SKM-1 treated with dmso at 0.1 percent for 144 hours (cell line): Measurements from ENCODE around the gene BACH2.

Source experiments
- DNase-seq: peaks from one replicate; lab custom pipeline; 2025; ENCODE audit not compliant: unreplicated experiment; lab: John Stamatoyannopoulos, UW

Gene BACH2

DNA sequence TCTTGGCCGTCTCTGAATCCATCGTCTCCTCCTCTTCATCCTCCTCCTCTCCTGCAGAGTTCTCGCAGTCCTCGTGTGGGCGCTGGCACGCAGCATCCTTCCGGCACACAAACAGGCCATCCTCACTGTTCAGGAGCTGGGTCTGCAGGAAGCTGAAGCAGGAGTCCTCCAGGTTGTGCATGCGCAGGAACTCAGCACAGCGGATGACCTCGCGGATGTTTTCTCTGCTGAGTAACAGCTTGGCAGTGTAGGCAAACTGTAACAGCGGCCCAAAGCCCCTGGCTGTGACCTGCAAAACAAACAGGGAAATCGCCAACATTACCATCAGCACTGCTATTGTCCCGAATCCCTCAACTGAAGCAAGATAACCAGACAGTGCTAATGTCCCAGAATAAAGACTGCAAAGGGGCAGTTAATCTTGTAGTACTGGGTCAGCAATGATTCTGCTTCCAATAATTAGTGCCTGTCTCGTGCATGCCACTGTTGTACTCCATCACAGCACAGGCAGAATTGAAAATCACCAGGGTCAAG lies 345.0 kb downstream of the BACH2 start:
- DNase-seq, result no peak

DNA sequence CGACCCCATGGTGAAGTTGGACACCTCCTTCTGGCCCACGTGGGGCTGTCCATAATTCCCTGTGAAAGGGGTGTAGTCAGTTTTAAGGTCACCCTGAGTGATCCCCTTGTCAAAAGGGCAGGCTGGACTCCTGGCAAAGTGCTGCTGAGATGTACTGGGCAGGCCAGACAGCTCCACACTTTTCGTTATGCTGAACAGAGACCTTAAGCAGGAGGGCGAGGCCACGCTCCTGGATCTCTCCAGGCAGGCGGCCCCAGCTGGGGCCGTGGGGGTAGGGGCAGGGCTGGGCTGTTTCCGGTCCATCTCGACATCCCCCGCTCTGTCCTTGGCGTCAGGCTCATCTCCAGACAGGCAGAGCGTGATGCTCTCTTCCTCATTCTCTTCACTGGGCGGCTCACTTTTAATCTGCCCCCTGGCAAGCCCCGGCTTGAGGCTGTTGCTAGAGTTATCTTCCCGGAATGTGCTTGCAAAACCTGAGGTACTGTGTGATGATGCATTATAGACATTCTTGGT lies 345.7 kb downstream of the BACH2 start:
- no peak for DNase-seq

DNA sequence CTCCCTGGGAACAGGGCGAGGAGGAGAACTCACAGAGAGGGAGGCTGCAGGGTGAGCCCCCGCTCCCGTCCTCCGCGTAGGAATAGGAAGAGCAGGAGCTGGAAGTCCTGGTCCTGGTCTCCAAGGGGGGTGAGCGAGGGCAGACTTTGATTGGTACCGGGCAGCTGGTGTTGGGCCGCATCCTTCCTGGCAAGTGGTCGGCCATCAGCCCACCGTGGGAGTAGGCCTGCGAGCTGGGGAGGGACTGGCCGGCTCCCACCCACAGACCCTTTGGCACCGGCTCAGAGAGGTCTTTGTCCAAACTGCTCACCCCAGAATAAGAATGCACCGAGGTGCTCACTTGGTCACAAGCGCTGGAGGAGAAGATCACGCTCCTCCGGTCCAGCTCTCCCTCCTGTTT lies 346.2 kb downstream of the BACH2 start:
- no peak for DNase-seq

DNA sequence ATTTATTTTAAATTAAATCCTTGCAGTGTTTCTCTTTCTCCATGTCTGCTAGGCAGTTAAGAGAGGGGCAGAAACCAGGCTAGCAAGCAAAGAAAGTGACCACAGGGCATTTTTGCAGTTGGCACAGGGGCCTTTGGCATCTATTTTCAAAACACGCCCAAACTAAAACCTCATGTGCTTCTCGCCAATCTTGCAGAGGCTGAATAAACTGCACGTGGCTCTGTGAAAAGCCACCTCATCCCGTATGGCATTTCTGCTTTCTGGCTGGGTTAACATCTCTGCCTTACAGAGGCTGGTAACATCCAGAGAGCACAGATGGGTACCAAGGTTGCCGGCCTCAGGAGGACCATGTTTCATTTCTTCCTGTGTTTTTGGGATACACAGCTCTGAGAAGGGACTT lies 347.8 kb downstream of the BACH2 start:
- no peak for DNase-seq

DNA sequence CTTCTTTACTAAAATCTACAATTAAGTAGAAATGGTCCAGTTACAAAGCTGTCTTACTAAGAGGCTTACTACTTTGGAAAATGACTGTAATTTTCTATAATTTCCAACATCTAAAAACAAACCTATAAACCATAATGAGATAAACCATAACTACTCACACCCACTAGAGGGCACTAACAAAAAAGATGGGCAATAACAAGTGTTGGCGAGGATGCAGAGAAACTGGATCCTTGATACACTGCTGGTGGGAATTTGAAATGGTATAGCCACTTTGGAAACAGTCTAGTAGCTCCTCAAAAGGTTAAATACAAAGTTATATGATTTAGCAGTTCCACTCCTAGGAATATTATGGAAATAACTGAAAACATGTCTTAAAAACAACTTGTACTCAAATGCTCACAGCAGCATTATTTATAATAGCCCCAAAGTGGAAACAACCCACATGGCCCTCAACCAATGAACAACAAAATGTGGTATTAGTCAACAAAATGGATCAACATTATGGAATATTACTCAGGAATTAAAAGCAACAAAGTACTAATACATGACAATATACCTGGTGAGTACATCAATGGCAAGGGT lies 351.7 kb downstream of the BACH2 start:
- DNase-seq, result peak; percentile 21

DNA sequence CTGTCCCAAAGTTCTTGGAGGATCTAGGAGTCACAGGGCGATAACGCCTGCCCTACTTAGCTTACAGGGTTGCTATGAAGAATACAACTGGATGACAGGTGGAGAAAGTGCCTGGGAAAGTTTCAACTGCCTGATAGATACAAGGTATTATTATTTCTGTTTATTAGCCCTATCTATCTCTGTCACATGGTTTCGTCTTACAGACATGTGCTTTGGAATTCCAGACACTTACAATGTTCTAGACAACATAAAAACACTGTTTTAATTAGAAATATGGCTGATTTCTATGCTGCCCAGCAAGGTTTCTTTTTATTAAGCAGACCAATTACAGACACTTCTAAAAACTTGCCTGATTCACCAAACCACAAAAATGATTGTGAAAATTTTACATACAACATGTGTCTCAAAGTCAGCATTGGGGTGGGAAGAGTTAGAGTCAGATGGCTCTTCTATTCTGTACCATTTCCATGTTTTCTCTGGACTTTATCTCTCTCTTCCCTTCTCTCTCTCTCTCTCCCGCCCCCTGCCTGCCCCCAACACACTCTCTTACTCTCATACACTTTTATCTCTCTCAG lies 352.4 kb downstream of the BACH2 start:
- DNase-seq, result no peak

DNA sequence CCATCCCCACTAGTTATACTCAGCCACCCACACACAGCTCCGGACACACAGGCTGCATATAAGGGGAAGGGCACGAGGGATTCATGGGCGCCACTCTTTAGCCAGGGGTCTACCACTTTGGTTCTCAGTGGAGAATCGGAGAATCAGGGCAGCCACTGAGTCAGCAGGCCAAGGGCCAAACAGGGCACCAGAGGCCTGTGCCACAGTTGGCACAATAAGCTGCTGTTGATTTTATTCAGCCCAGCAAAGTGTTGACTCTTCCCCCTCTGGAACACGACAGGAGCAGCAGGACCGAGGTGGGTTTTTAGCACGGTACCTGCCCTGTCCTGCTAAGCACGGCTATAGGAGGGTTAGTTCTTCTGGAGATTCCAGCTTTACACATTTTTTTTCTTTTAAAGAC lies 354.0 kb downstream of the BACH2 start:
- DNase-seq, result no peak

DNA sequence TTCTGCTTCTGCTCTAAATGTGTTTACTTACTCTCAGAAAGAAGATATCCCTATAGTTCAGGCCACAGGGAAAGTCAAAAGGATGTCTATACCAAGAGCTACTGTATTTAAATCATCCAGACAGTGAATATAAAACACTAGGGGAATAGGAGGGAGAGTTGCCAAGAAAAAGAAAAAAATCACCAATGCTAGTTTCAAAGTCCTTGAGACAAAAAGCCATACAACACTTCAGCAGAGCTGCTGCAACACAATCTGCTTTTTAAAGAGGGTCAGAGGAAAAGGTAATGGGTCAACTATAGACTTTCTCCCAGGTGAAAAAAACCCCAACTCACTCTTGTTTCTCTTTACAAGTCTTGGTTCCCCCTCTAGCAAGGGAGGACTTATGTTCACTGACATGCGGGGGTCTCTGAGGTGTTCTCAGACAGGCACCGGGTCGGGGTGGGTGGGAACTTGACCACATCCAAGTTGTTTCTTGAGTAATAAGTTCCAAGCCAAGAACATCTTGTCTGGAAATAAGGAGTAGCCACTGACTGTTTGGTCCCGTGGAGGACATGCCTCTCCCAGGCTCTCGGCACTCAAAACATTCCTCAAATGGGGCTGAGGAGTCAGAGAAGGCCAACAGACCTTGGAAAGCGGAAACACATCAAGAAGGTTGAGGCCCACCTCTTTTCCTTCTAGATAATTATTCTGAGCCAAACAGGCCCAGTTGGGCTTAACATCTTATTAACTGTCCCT lies 354.7 kb downstream of the BACH2 start:
- no peak for DNase-seq

DNA sequence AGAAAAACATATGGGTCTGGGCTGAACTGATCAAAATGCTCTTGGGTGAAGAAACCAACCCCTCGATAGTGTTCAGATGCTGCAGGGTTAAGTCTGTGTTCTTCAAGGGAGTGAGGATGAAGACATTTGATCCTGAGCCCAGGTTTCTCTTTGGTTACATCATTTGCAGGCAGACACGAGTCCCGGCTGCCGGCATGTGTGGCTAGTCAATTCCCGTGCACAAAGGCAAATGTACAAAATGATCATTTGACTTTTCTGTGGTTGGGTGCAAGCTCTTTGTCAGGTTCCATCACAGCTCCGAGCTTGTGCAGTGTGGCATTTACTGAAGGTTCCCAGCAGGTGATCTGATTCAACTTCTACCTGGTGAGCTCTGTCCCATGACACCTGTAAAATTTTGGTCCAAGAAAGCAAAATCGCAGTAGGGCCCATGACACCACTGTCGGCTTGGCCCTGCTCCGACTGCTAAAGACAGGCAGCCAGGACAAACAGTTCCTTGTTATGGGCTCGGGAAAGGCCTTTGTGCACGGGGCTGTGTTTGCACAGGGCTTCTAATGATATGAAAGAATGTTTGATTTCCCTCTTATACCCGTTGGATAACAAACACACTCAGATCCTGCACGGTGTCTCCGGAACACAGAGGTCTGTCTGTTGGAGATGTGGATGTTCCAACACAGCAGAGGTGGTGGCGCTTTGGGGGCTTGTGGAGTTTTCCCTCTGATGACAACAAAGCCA lies 355.4 kb downstream of the BACH2 start:
- DNase-seq, result no peak

DNA sequence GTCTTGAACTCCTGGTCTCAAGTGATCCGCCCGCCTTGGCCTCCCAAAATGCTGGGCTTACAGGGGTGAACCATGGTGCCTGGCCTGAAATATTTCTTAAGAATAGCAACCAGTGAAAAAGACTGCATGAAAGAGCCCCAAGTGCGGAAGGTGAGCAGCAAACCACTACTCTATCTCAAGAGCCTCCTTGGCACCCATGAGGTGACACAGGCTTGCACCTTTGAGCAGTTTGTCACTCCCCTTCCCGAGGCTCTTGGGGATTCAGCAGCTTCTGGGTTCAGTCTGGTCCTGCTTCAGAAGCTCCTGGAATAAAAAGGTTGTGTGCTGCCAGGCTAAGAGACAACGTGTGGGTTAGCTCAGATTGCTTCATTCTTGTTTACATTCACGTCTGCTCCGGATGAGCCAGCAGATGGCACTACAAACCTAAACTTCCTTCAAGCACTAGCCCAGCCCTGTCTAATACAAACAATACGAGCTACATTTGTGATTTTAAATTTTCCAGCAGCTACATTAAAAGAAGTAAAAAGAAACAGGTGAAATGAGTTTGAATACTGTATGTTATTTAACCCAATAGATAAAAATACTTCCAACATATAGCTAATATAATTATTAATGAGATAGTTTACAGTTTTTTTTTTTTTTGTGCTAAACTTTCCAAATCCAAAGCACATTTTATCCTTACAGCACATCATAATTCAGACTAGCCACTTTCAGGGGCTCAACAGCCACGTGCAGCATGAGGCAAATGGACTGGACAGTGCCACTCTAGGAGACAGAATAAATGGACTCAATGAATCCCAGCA lies 356.2 kb downstream of the BACH2 start:
- DNase-seq, result peak; percentile 83

DNA sequence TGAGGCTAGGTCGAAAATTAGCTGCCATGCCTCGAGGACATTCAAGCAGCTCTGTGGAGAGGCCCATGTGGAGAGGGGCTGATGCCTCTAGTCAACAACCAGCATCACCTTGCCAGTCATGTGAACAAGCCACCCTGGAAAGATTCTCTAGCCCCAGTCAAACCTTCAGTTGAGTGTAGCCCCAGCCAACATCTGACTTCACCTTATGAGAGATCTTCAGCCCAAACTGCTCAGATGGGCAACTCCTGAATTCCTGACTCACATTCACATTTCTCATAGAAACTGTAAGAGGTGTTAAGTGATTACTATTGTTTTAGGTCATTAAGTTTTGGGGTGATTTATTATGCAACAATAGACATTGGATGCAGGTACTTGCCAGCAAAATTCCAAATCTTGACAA lies 357.5 kb downstream of the BACH2 start:
- no peak for DNase-seq

DNA sequence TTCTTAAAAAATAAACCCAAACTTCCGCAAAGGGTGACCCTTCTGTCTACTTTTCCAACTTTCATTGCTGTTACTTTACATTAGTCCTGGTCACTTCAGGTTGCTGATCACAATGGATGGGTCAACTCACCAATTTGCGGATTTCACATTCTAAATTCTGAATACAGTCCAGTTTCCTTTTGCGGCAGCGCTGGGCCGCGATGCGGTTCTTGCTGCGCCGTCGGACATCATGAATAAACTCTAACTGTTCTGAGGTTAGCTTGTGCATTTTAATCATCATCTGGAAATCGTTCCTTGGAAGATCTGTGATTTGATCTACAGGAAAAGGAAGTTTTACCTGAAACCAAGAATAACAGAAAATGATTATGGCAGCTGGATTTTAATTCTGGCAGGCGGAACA lies 358.6 kb downstream of the BACH2 start:
- DNase-seq, result no peak

DNA sequence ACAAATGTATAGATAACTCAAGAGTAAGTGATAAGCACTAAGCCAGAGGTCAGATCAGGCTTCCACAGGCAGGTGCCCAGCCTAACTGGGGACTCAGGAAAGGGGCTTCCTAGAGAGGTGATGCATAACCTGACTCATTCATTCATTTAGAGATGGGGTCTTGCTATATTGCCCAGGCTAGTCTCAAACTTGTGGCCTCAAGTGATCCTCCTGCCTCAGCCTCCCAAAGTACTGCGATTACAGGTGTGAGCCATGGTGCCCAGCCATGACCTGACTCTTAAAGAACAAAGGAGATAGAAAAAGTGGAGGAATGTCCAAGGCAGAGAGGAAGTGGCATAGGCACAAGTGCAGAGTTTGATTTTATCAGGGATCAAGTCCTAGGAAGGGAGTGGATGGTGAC lies 360.5 kb downstream of the BACH2 start:
- DNase-seq, result no peak

DNA sequence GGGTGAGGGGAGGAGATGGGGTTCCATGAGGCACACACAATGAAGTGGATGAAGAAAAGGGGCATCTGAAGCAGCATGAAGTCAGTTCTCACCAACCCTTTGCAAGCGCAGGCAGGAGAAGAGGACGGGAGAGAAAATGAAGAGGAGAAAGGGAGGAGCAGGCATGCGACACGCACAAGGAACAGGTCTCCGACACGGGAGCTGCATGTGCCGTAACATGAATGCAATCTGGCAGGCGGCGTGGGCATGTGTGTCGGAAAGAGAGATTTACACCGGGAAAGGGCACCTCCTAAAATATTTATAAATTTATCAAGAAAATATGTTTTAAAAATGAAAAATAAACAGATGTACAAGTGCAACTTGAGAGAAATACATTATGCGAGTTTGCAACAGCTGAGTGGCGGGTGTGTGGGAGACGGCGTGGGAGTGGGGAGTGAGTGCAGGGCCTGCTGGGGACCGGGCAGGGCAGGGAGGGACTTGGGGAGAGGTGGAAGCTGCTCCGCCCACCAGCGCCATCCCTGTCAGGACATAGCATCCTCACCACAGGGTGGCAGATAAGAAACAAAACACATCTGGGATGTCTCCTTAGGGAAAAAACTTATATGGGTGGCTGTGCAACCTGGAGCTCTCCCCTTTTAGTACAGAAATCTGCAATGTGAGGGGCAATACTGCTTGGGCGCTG lies 361.8 kb downstream of the BACH2 start:
- DNase-seq, result no peak

DNA sequence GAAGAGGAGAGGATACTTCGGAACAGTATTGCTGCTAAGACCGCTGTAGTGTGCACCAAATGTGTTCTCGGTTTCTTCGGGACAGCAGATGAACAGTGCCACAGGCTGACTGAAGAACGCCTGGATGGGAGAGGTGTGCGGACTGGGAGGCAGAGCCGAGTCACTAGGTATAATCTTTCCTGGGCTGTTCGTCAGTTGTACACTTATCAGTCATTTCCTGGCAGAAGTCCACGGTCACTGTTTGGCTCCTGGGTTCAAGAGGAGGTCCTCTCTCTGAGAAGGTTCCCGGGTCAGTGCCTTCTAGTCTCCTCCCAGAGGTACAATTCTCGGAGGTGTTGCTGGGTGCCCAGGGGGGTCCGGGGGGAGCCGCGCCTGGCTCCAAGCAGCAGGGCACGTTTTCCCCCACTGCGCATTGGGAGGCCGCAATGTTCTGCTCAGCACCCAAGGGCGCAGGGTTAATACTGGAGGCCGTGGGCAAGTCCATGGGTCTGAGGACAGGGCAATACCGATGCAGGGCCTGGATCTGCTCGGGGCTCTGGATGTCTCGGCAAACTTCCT lies 364.3 kb downstream of the BACH2 start:
- no peak for DNase-seq

DNA sequence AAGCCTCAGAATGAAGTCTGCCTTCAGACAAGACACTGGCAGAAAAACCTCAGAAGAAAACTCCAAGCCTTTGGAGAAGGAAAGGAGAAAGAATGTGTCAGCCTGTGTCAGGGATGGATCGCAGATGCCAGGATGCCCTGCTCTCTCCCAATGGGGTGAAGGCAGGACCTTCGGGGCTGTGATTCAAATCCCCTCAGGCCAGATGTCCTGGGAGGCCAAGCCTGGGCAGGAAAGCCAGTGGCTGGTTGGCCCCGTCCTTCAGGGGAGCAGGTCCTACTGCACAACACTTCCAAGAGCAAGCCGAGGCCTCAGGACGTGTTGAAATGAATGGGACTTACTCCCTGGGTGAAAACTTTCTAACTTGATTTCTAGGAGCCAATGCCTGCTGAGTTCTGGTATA lies 365.9 kb downstream of the BACH2 start:
- no peak for DNase-seq

DNA sequence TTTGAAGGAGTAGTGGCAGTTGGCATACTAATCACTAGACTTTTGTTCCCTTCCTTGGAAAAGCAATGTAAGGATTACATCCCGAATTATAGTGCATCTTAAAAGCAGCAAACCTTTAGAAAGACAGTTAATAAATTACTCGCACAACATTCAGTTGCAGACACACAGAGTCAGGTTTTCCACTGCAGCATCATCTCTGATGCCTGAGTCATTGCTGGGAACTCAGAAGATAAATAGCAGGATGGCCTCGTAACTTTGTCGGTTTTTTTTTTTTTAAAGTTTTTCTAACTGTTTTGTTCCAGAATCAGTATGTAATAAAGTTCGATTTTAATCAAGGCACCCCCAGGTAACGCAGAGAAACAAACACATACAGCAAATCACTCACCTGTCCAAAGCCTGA lies 368.0 kb downstream of the BACH2 start:
- DNase-seq, result no peak

DNA sequence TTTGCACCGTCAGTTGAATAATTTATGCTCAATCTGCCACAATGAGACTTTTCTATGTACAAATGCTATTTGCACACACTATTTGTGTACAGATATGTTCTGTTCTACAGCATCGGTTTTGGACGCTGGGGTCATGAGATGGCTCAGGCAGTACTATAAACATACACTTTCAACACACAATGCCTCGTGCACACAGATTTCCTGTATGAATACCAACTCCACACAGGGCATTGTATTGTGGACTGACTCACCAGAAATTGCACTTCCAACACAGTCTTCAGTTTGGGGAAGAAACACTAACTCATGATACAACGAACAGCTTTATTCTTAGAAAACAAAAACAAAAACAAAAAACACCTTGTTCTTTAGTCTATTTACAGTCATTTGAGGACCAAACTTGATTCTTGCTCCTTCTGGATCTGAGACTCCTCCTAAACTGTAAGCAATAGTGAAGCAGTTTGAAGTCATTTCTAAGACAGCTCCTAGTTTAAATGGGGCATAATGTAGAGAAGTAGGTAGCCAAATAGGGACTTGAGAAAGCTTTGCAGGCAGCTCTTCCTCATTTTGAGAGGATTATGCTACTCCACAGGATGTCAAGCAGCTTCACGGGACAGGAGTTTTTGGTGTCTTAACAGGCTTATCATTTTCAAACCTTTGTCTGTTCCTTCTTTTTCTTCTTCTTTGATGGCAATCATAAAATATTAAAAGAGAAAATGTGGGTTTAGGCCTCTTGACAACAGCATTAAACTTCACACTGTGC lies 368.7 kb downstream of the BACH2 start:
- peak; percentile 75 for DNase-seq

DNA sequence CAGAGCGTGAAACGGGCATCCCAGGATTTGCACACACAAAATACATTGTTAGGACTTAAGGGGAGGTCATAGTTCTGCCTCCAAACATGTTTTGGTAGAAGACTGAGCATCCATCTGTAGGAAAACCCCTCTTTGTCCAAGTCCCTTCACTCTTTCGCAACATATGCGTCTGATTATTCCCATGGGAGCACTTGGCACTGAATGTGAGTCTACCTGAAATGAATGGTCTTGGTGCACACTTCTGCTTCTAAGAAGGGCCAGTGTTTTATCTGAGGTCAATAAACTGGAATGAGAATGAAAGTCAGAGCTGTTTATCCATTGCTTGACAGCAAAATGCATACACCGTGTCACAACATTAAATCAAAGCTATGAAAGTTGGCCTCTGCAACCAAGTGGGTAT lies 369.4 kb downstream of the BACH2 start:
- DNase-seq, result no peak
